ENCODE results near the gene THAP12. TPM values are rescaled to one million over a fixed set of nuclear protein-coding genes. Genes with fewer than 3 reads are reported as not detected.

Gene THAP12
- total RNA-seq, 4 donors from 2014 or later = 12.0 to 104 (median 55.6) TPM

- no peaks in the 10 kb centered on the region for H3K36me3 ChIP-seq
- DNase-seq = no peak
- H3K27me3 ChIP-seq = no peaks in the 10 kb centered on the region
- H3K27ac ChIP-seq = peak overlapping the region; percentile 80 to 81
- intact Hi-C loops (cut with DNase I; ENCODE audit: low total_unique reads) = no loop called here
- H3K4me3 ChIP-seq = peak overlapping the region; percentile 58 to 96
- H3K9me3 ChIP-seq = no peaks in the 10 kb centered on the region
- H3K4me1 ChIP-seq = peaks cover 5 to 8% of the 10 kb centered on the region in 2 donors
- TF ChIP-seq CTCF (IDR thresholded peaks at IDR 0.05) (no peak), POLR2A (IDR thresholded peaks at IDR 0.05) (no peak)
These were observed 564 bp downstream of the THAP12 start for GRCh38 chr11:76380159-76380976.

- TF ChIP-seq POLR2A (IDR thresholded peaks at IDR 0.05) = no peak
- TF ChIP-seq CTCF (IDR thresholded peaks at IDR 0.05) = no peak
- no peaks in the 10 kb centered on the region for H3K36me3 ChIP-seq
- no peaks in the 10 kb centered on the region for H3K9me3 ChIP-seq
- no peaks in the 10 kb centered on the region for H3K27me3 ChIP-seq
- peak overlapping the region in 1 of 2 donors; percentile 81 for H3K27ac ChIP-seq
- intact Hi-C loops (cut with DNase I; ENCODE audit: low total_unique reads) = no loop called here
- peak overlapping the region; percentile 58 to 96 for H3K4me3 ChIP-seq
- H3K4me1 ChIP-seq = peaks cover 5 to 11% of the 10 kb centered on the region in 2 donors
- no peak for DNase-seq
These were observed 1.1 kb downstream of the THAP12 start for GRCh38 chr11:76379807-76380158.

GRCh38 chr11:76376746-76377558 lies 4.0 kb downstream of the THAP12 start:
- Histone ChIP-seq H3K27me3 (no peaks in the 10 kb centered on the region), H3K4me1 (peaks cover 3 to 14% of the 10 kb centered on the region in 2 donors), H3K4me3 (no peak overlapping the region), H3K9me3 (no peaks in the 10 kb centered on the region), H3K27ac (no peak overlapping the region), H3K36me3 (no peaks in the 10 kb centered on the region)
- TF ChIP-seq POLR2A (IDR thresholded peaks at IDR 0.05) (no peak), CTCF (IDR thresholded peaks at IDR 0.05) (no peak)
- intact Hi-C loops (cut with DNase I; ENCODE audit: low total_unique reads) = no loop called here
- DNase-seq = no peak

GRCh38 chr11:76371170-76371569 lies 9.8 kb downstream of the THAP12 start:
- Histone ChIP-seq H3K9me3 (no peaks in the 10 kb centered on the region), H3K27ac (no peak overlapping the region), H3K4me1 (peaks cover 6% of the 10 kb centered on the region in 2 donors), H3K27me3 (no peaks in the 10 kb centered on the region), H3K4me3 (no peak overlapping the region), H3K36me3 (no peaks in the 10 kb centered on the region)
- TF ChIP-seq CTCF (IDR thresholded peaks at IDR 0.05) (no peak), POLR2A (IDR thresholded peaks at IDR 0.05) (no peak)
- intact Hi-C loops (cut with DNase I; ENCODE audit: low total_unique reads) = no loop called here
- no peak for DNase-seq

GRCh38 chr11:76369406-76369805 lies 11.5 kb downstream of the THAP12 start:
- no peaks in the 10 kb centered on the region for H3K27me3 ChIP-seq
- intact Hi-C loops (cut with DNase I; ENCODE audit: low total_unique reads) = no loop called here
- H3K4me1 ChIP-seq = peaks cover 0 to 6% of the 10 kb centered on the region in 2 donors
- H3K27ac ChIP-seq = no peak overlapping the region
- no peaks in the 10 kb centered on the region for H3K9me3 ChIP-seq
- no peak overlapping the region for H3K4me3 ChIP-seq
- H3K36me3 ChIP-seq = no peaks in the 10 kb centered on the region
- TF ChIP-seq POLR2A (IDR thresholded peaks at IDR 0.05) (no peak), CTCF (IDR thresholded peaks at IDR 0.05) (no peak)
- DNase-seq = no peak
